CD14-positive monocyte (primary cell): Measurements from ENCODE around the gene UACA. TPM values are rescaled to one million over a fixed set of nuclear protein-coding genes. Genes with fewer than 3 reads are reported as not detected.
A peak's percentile ranks its signal among the peaks of the same experiment; 100 is the strongest.

Experiments
- DNase-seq, 3 donors: peaks; one replicate each; pipeline ENCODE4 v3.0.0-alpha.2; 2011 to 2022
- H2AFZ ChIP-seq: 2 replicates; pipeline ENCODE4 v1.6.0; 2012; ENCODE audit warnings: mild to moderate bottlenecking, low read depth, low read length, inconsistent platforms; ENCODE audit not compliant: insufficient read depth, poor library complexity, severe bottlenecking
- H3K27ac ChIP-seq, 2 donors: 1 replicate in 1 of 2; 2 replicates in 1 of 2; pipeline ENCODE4 v1.5.1; 2012 to 2013; ENCODE audit warnings: low read length in 2 of 2, control low read depth in 1 of 2, inconsistent platforms in 1 of 2, low read depth in 1 of 2, mild to moderate bottlenecking in 1 of 2
- H3K27me3 ChIP-seq, 2 donors: one replicate each; pipeline versions ENCODE4 v1.6.0 to v1.6.1; 2011 to 2013; ENCODE audit warnings: low read length in 2 of 2; ENCODE audit not compliant: control insufficient read depth in 2 of 2, insufficient read depth in 2 of 2
- H3K36me3 ChIP-seq, 2 donors: replicated peaks in 1 of 2; 1 replicate in 1 of 2; 2 replicates in 1 of 2; pipeline versions ENCODE4 v1.5.1 to v1.6.1; 2012 to 2013; ENCODE audit warnings: low read length in 2 of 2, control low read depth in 1 of 2, inconsistent platforms in 1 of 2, mild to moderate bottlenecking in 1 of 2; ENCODE audit not compliant: insufficient read depth in 2 of 2, control insufficient read depth in 1 of 2
- H3K4me1 ChIP-seq, 2 donors: 1 replicate in 1 of 2; 2 replicates in 1 of 2; pipeline versions ENCODE4 v1.5.1 to v1.6.1; 2012 to 2013; ENCODE audit warnings: low read length in 2 of 2, control low read depth in 1 of 2, inconsistent platforms in 1 of 2, mild to moderate bottlenecking in 1 of 2, moderate library complexity in 1 of 2; ENCODE audit not compliant: insufficient read depth in 2 of 2, control insufficient read depth in 1 of 2
- H3K4me2 ChIP-seq: replicated peaks from 2 replicates; pipeline ENCODE3; 2012; ENCODE audit warnings: low read length, moderate library complexity, mild to moderate bottlenecking; ENCODE audit not compliant: poor library complexity, severe bottlenecking; ENCODE audit errors: extremely low read depth
- H3K4me3 ChIP-seq, 3 experiments: fragments of 200-600 bp in 1 of 3; sonication (generic) in 1 of 3; replicated peaks in 1 of 3; 1 replicate in 2 of 3; 2 replicates in 1 of 3; pipeline ENCODE4 v1.5.1; 2011 to 2013; ENCODE audit warnings: low read length in 3 of 3, mild to moderate bottlenecking in 3 of 3, control low read depth in 2 of 3, low read depth in 2 of 3, inconsistent platforms in 1 of 3, moderate library complexity in 1 of 3
- H3K79me2 ChIP-seq: 2 replicates; pipeline ENCODE4 v1.6.0; 2012; ENCODE audit warnings: mild to moderate bottlenecking, control low read depth, inconsistent platforms, low read length, moderate library complexity; ENCODE audit not compliant: insufficient read depth
- H3K9ac ChIP-seq: 2 replicates; pipeline ENCODE4 v1.6.0; 2017; ENCODE audit warnings: low read length, mild to moderate bottlenecking; ENCODE audit not compliant: insufficient read depth, poor library complexity, severe bottlenecking
- H3K9me3 ChIP-seq, 2 donors: replicated peaks in 1 of 2; 1 replicate in 1 of 2; 2 replicates in 1 of 2; pipeline versions ENCODE4 v1.5.1 to v1.6.1; 2012 to 2013; ENCODE audit warnings: low read length in 2 of 2, control low read depth in 1 of 2; ENCODE audit not compliant: control insufficient read depth in 1 of 2, insufficient read depth in 1 of 2
- H4K20me1 ChIP-seq: 2 replicates; pipeline ENCODE4 v1.6.0; 2012; ENCODE audit warnings: mild to moderate bottlenecking, low read length, control low read depth, moderate library complexity; ENCODE audit not compliant: insufficient read depth
- H3K27ac Mint-ChIP-seq, 7 donors: one replicate each; pipeline ENCODE4 v1.8.0; 2020; ENCODE audit warnings: mild to moderate bottlenecking in 7 of 7, mixed read lengths in 7 of 7, moderate library complexity in 6 of 7, inconsistent platforms in 2 of 7
- H3K27me3 Mint-ChIP-seq, 3 donors: one replicate each; pipeline ENCODE4 v1.8.0; 2021 to 2022; ENCODE audit warnings: low read depth in 3 of 3, mild to moderate bottlenecking in 3 of 3, mixed read lengths in 3 of 3, moderate library complexity in 3 of 3, inconsistent platforms in 1 of 3
- H3K36me3 Mint-ChIP-seq, 2 donors: one replicate each; pipeline ENCODE4 v1.8.0; 2020; ENCODE audit warnings: mixed read lengths in 2 of 2, inconsistent platforms in 1 of 2, mild to moderate bottlenecking in 1 of 2
- H3K4me1 Mint-ChIP-seq: one replicate; pipeline ENCODE4 v1.8.0; 2020; ENCODE audit warnings: mild to moderate bottlenecking, mixed read lengths
- H3K4me3 Mint-ChIP-seq, 2 donors: one replicate each; pipeline ENCODE4 v1.8.0; 2020; ENCODE audit warnings: mild to moderate bottlenecking in 2 of 2, mixed read lengths in 2 of 2, moderate library complexity in 1 of 2
- H3K9me3 Mint-ChIP-seq, 7 donors: one replicate each; pipeline ENCODE4 v1.8.0; 2020 to 2022; ENCODE audit warnings: mixed read lengths in 7 of 7, mild to moderate bottlenecking in 6 of 7, moderate library complexity in 6 of 7, inconsistent platforms in 2 of 7
- CTCF ChIP-seq: fragments of 200-600 bp; IDR thresholded peaks from one replicate; pipeline ENCODE4 v1.8.0; 2022; ENCODE audit warnings: antibody characterized with exemption, mild to moderate bottlenecking
- WGBS: methylation state at CpG from one replicate; pipeline ENCODE4 v1.1.5; 2013; ENCODE audit warnings: missing lambda C conversion rate; ENCODE audit not compliant: insufficient coverage; 5-methylcytosine and 5-hydroxymethylcytosine counted together
- intact Hi-C, 2 donors: fragments of 100-400 bp; cut with micrococcal nuclease; formaldehyde crosslinking; loops; one replicate each; pipeline versions ENCODE4 v1.15.0 to v1.15.1; 2023
- polyA plus RNA-seq, 3 donors: library from polyadenylated mRNA; depleted of rRNA in 1 of 3; unstranded in 2 of 3; stranded (reverse) in 1 of 3; fragments of 300-500 nt in 2 of 3; fragments of >200 nt in 1 of 3; fragmentation: Illumina TruSeq in 2 of 3; gene quantifications; 1 replicate in 2 of 3; 2 replicates in 1 of 3; pipeline ENCODE4 v1.2.3, GENCODE V29; 2012 to 2021

The UACA gene
- polyA plus RNA-seq, 3 donors, result 1.7 to 3.1 (median 2.4) TPM

GRCh38 chr15:70723927-70724326 lies 39.4 kb downstream of the UACA start:
- Histone ChIP-seq H3K9ac (no peak overlapping the region), H3K79me2 (no peaks in the 10 kb centered on the region), H3K27ac (no peak overlapping the region), H3K4me2 (no peak overlapping the region), H3K36me3 (no peaks in the 10 kb centered on the region), H3K4me1 (no peaks in the 10 kb centered on the region), H3K27me3 (peaks cover 0 to 5% of the 10 kb centered on the region in 2 donors), H3K4me3 (no peak overlapping the region), H3K9me3 (no peaks in the 10 kb centered on the region), H4K20me1 (no peaks in the 10 kb centered on the region), H2AFZ (no peak overlapping the region)
- WGBS, result no CpG with 5 or more reads among the region's 2 CpGs
- TF ChIP-seq CTCF, result no peak
- intact Hi-C loops, result loop anchor here (10.0 kb wide), 1 partner anchor 1249 kb away; no protein-coding TSS in a partner anchor
- no peak overlapping the region for H3K27ac Mint-ChIP-seq
- no peaks in the 10 kb centered on the region for H3K36me3 Mint-ChIP-seq
- peak overlapping the region in 1 of 2 donors; percentile 31 for H3K4me3 Mint-ChIP-seq
- no peak for DNase-seq
- peaks cover 2 to 12% (median 3%) of the 10 kb centered on the region in 3 donors for H3K27me3 Mint-ChIP-seq
- H3K9me3 Mint-ChIP-seq, result peaks cover 0 to 1% (median 0%) of the 10 kb centered on the region in 7 donors
- no peaks in the 10 kb centered on the region for H3K4me1 Mint-ChIP-seq

GRCh38 chr15:70723122-70723422 lies 40.3 kb downstream of the UACA start:
- no peak overlapping the region for H3K27ac ChIP-seq
- Mint-ChIP-seq H3K27me3 (peaks cover 2 to 14% (median 3%) of the 10 kb centered on the region in 3 donors), H3K4me3 (no peak overlapping the region), H3K36me3 (no peaks in the 10 kb centered on the region), H3K27ac (no peak overlapping the region), H3K4me1 (peaks cover 1% of the 10 kb centered on the region), H3K9me3 (no peaks in the 10 kb centered on the region)
- H3K4me3 ChIP-seq, result no peak overlapping the region
- no peak overlapping the region for H2AFZ ChIP-seq
- no peak overlapping the region for H3K9ac ChIP-seq
- H3K36me3 ChIP-seq, result no peaks in the 10 kb centered on the region
- H3K4me1 ChIP-seq, result no peaks in the 10 kb centered on the region
- H3K79me2 ChIP-seq, result no peaks in the 10 kb centered on the region
- intact Hi-C loops, result loop anchor here (10.0 kb wide), 1 partner anchor 1248 kb away; no protein-coding TSS in a partner anchor
- H3K9me3 ChIP-seq, result no peaks in the 10 kb centered on the region
- TF ChIP-seq CTCF, result no peak
- no peaks in the 10 kb centered on the region for H4K20me1 ChIP-seq
- WGBS, result 96% methylated on average over 3 of the region's 5 CpGs
- no peak overlapping the region for H3K4me2 ChIP-seq
- H3K27me3 ChIP-seq, result peaks cover 0 to 5% of the 10 kb centered on the region in 2 donors
- no peak for DNase-seq
